Panc1 (cell line): ENCODE results near the gene RADIL. TPM values are rescaled to one million over a fixed set of nuclear protein-coding genes. Genes with fewer than 3 reads are reported as not detected.

ENCODE experiments used
- ATAC-seq: fragments of 200-7000 bp; cut with Tn5 transposase; 2 replicates; pipeline ENCODE4 v1.9.1; 2020; ENCODE audit warnings: mild to moderate bottlenecking, moderate library complexity
- BruUV-seq: library from RNA; stranded (reverse); fragments of 400-500 nt; replicated peaks from 2 replicates; lab custom pipeline; 2021; lab: Mats Ljungman, UMichigan
- CTCF ChIA-PET: fragments of 300-600 bp; sonication (Branson Sonifier 250); formaldehyde crosslinking; loops from one replicate; lab custom pipeline; 2022; ENCODE audit warnings: antibody characterized with exemption; lab: Charles Lee
- POLR2A ChIA-PET: fragments of 300-600 bp; sonication (Branson Sonifier 250); formaldehyde crosslinking; loops from one replicate; lab custom pipeline; 2022; ENCODE audit warnings: antibody characterized with exemption; lab: Charles Lee
- DNase-seq: peaks from one replicate; pipeline ENCODE4 v3.0.0-alpha.2; 2010; ENCODE audit warnings: low read depth, low spot score
- H3K27ac ChIP-seq: 2 replicates; pipeline ENCODE4 v1.5.1; 2011; ENCODE audit warnings: mild to moderate bottlenecking, low read length, inconsistent platforms
- H3K27me3 ChIP-seq: fragments of 200-500 bp; sonication (Bioruptor generic); 2 replicates; pipeline ENCODE4 v1.6.0; 2014; ENCODE audit warnings: low read length, inconsistent platforms; ENCODE audit not compliant: control insufficient read depth, insufficient read depth
- H3K36me3 ChIP-seq: fragments of 200-500 bp; sonication (Bioruptor generic); 2 replicates; pipeline ENCODE4 v1.5.1; 2014; ENCODE audit warnings: inconsistent platforms, mild to moderate bottlenecking, low read length, moderate library complexity; ENCODE audit not compliant: control insufficient read depth, insufficient read depth
- H3K4me1 ChIP-seq: 2 replicates; pipeline ENCODE4 v1.5.1; 2011; ENCODE audit warnings: inconsistent platforms, mild to moderate bottlenecking, low read length, moderate library complexity; ENCODE audit not compliant: control insufficient read depth, insufficient read depth
- H3K4me3 ChIP-seq, 2 experiments: 2 replicates each; pipeline ENCODE4 v1.5.1; 2011 to 2012; ENCODE audit warnings: low read depth in 2 of 2, low read length in 2 of 2, mild to moderate bottlenecking in 2 of 2, inconsistent platforms in 1 of 2, moderate library complexity in 1 of 2
- H3K9me3 ChIP-seq: fragments of 200-500 bp; sonication (Bioruptor generic); 2 replicates; pipeline ENCODE4 v1.5.1; 2014; ENCODE audit warnings: low read depth, mild to moderate bottlenecking, inconsistent platforms, low read length, moderate library complexity; ENCODE audit not compliant: control insufficient read depth, insufficient read depth
- CTCF ChIP-seq: fragments of 450-650 bp; IDR thresholded peaks from 2 replicates; pipeline ENCODE4 v1.5.1; 2017; ENCODE audit warnings: mild to moderate bottlenecking
- POLR2AphosphoS5 ChIP-seq: IDR thresholded peaks from 2 replicates; pipeline ENCODE4 v1.6.1; 2012; ENCODE audit warnings: mild to moderate bottlenecking, low read depth, low read length, moderate library complexity
- SIN3A ChIP-seq: IDR thresholded peaks from 2 replicates; pipeline ENCODE4 v1.6.1; 2012; ENCODE audit warnings: low read depth, mild to moderate bottlenecking, low read length, moderate library complexity, borderline replicate concordance; ENCODE audit not compliant: insufficient read depth
- TCF7L2 ChIP-seq: IDR thresholded peaks from 2 replicates; pipeline ENCODE4 v1.6.1; 2011; ENCODE audit warnings: mild to moderate bottlenecking, low read depth, low read length, inconsistent platforms
- in situ Hi-C: cut with HindIII; loops from 2 replicates; pipeline ENCODE4 v1.10.0; 2016; ENCODE audit warnings: low sequenced_read_pairs, low pct_unique_long_range_greater_than_20kb
- intact Hi-C: fragments of 100-400 bp; cut with micrococcal nuclease; formaldehyde crosslinking; loops from one replicate; pipeline ENCODE4 v1.10.0; 2022; ENCODE audit not compliant: unreplicated experiment
- total RNA-seq: library from RNA; stranded (reverse); gene quantifications from one replicate; pipeline ENCODE4 v1.2.1, GENCODE V29; 2021; ENCODE audit not compliant: unreplicated experiment
- TF ChIP-seq, protein P1 (sequence below), 2 experiments: IDR thresholded peaks; 2 replicates each; pipeline ENCODE4 v1.6.1; 2011 to 2012; ENCODE audit warnings: low read depth in 2 of 2, control low read depth in 1 of 2, low read length in 1 of 2, mild to moderate bottlenecking in 1 of 2, moderate library complexity in 1 of 2; ENCODE audit not compliant: insufficient read depth in 1 of 2

RADIL gene
- total RNA-seq, 1 experiment from 2014 or later, result 1.3 TPM

GRCh38 chr7:4758791-4759190 lies 124.7 kb downstream of the RADIL start:
- in situ Hi-C loops, result no loop called here

DNA sequence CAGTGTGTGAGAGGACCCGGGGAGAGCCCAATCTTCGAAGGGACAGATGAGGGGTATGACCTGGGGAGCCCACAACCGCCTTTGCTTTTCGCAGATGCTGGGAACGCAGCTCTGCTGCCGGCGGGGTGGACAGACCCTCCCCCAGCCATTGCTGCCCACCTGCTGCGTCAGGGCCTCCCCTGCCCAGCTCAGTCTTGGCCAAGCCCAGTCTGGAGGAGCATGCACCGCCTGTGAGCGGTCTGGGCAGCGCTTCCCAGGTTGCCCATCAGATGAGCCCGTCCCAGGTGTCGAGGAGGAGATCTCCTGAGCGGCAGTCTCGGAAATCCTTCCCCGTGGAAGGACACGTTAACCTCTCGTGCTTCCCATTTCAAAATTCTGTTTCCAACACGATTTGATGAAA lies 125.4 kb downstream of the RADIL start:
- TF ChIP-seq CTCF, result no peak
- no peak for TF ChIP-seq TCF7L2
- no peak for TF ChIP-seq POLR2AphosphoS5
- TF ChIP-seq, protein P1, sequence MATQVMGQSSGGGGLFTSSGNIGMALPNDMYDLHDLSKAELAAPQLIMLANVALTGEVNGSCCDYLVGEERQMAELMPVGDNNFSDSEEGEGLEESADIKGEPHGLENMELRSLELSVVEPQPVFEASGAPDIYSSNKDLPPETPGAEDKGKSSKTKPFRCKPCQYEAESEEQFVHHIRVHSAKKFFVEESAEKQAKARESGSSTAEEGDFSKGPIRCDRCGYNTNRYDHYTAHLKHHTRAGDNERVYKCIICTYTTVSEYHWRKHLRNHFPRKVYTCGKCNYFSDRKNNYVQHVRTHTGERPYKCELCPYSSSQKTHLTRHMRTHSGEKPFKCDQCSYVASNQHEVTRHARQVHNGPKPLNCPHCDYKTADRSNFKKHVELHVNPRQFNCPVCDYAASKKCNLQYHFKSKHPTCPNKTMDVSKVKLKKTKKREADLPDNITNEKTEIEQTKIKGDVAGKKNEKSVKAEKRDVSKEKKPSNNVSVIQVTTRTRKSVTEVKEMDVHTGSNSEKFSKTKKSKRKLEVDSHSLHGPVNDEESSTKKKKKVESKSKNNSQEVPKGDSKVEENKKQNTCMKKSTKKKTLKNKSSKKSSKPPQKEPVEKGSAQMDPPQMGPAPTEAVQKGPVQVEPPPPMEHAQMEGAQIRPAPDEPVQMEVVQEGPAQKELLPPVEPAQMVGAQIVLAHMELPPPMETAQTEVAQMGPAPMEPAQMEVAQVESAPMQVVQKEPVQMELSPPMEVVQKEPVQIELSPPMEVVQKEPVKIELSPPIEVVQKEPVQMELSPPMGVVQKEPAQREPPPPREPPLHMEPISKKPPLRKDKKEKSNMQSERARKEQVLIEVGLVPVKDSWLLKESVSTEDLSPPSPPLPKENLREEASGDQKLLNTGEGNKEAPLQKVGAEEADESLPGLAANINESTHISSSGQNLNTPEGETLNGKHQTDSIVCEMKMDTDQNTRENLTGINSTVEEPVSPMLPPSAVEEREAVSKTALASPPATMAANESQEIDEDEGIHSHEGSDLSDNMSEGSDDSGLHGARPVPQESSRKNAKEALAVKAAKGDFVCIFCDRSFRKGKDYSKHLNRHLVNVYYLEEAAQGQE (IDR thresholded peaks at IDR 0.05; ENCODE audit: insufficient read depth in 1 of 2, low read depth in 2 of 2, low read length in 1 of 2), result no peak
- TF ChIP-seq SIN3A, result no peak
- in situ Hi-C loops, result no loop called here
- CTCF ChIA-PET, result no interaction called here
- BruUV-seq, result no TSS peak
- DNase-seq, result no peak
- Histone ChIP-seq H3K4me3 (no peak overlapping the region), H3K4me1 (no peaks in the 10 kb centered on the region), H3K27me3 (no peaks in the 10 kb centered on the region), H3K9me3 (no peaks in the 10 kb centered on the region), H3K27ac (no peak overlapping the region), H3K36me3 (peaks cover 20% of the 10 kb centered on the region)
- no peak for ATAC-seq
- POLR2A ChIA-PET, result interaction anchor here (0.6 to 0.8 kb wide), 2 partner anchors 17 to 419 kb away, joined by 10 to 15 read pairs; partner anchors contain the start of gene AP5Z1
- intact Hi-C loops, result no loop called here

More at GRCh38 chr7:4758791-4759190, 124.7 kb downstream of the RADIL start:
- no peaks in the 10 kb centered on the region for H3K27me3 ChIP-seq
- no TSS peak for BruUV-seq
- ChIA-PET POLR2A (no interaction called here), CTCF (interaction anchor here (0.6 kb wide), 1 partner anchor 9 kb away, joined by 5 read pairs; no protein-coding TSS in a partner anchor)
- intact Hi-C loops, result no loop called here
- no peak for DNase-seq
- H3K36me3 ChIP-seq, result peaks cover 23% of the 10 kb centered on the region
- H3K4me1 ChIP-seq, result no peaks in the 10 kb centered on the region
- no peak overlapping the region for H3K4me3 ChIP-seq
- H3K9me3 ChIP-seq, result no peaks in the 10 kb centered on the region
- no peak overlapping the region for H3K27ac ChIP-seq
- no peak for ATAC-seq
- TF ChIP-seq TCF7L2 (no peak), CTCF (no peak), POLR2AphosphoS5 (no peak)
- TF ChIP-seq, protein P1 (IDR thresholded peaks at IDR 0.05; ENCODE audit: insufficient read depth in 1 of 2, low read depth in 2 of 2, low read length in 1 of 2), result no peak
